ENCODE measurements around the gene CSF1R.

Gene CSF1R

DNA sequence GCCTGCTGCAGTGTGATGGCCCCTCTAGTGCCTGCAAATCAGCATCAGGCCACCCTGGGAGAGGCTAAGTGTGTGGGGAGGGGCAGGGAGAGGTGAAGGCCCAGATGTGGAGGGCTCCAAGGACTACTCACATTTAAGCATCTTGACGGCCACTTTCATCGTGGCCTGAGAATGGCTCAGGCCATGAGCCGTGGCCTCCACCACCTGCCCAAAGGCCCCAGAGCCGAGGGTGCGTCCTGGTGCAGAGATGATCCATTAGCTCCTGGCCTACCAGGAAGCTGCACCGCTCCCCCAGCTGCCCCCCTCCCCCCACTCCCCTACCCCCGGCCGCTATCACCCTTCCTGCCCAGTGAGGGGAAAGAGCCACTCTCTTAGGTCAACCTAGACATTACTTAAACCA, 38.2 kb upstream of the CSF1R start:
- no peak for TF ChIP-seq CTCF (IDR thresholded peaks at IDR 0.05; ENCODE audit: insufficient read depth, missing control alignments)
- FAIRE-seq: no peak
- DNase-seq (ENCODE audit: insufficient read length, low spot score): no peak

DNA sequence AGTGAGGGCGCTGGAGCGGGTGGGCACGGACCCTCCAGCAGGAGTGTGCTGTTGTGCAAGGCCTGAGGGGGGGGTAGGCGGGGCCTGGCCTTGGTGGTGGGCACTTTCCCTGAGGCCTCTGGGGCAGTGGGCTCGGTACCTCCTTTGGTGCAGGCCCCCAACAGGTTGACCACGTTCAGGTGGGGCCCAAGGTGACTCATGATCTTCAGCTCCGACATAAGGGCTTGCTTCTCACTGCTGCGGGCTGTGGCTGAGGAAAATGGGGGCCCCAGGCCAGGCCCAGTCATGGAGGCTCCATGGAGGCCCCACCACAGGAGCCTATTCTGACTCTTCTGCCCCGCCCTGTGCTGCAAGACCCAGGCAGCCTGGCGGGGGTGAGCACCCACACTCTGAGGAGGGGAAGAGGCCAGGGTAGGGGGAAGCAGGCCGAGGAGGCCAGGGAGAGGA, 37.8 kb upstream of the CSF1R start:
- DNase-seq (ENCODE audit: insufficient read length, low spot score) (no peak), FAIRE-seq (no peak)
- no peak for TF ChIP-seq CTCF (IDR thresholded peaks at IDR 0.05; ENCODE audit: insufficient read depth, missing control alignments)

- TF ChIP-seq CTCF (IDR thresholded peaks at IDR 0.05; ENCODE audit: insufficient read depth, missing control alignments): no peak
- FAIRE-seq: no peak
- DNase-seq (ENCODE audit: insufficient read length, low spot score): no peak
Observed at GRCh38 chr5:150123542-150123941, 37.2 kb upstream of the CSF1R start.

DNA sequence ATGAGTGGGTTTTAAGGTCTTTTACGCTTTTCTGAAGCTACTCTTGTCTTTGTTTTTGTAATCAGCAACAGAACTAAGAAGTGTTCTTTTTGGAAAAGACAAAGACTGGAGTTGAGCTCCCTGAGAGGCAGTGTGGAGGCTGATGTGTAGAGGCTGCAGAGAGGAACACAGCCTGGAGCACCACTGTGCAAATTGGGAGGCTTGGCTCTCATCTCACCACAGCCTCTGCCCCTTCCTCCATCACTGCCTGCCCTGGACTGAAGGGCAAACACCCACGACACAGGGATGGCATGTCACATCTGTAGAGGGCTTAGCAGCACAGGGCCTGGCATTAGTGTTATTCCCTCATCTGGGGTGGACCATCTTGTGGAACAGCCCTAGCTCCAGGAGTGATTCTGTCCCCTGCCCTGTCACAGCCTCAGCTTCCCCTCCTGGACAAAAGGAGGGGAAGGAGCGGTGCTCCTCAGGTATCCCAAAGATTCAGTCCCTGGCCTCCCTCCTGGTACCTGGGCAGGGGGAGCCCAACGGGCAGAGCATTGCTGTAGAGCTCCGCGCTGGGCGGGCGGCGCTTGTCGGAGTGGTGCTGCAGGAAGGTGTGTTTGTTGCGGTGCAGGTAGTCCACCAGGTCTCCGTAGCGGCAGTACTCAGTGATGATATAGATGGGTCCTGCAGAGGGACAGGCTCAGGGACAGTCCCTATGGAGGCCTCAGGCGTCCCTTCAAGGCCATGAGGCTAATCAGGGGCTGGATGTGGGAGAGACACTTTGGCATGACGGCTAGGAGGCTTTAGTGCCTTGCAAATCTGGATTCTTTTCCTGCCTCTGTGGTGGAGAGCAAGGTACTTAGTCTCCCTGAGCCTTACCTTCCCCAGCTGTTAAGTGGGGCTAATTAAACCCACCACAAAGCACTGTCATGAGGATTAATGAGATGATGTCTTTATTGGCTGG, 36.5 kb upstream of the CSF1R start:
- no peak for TF ChIP-seq CTCF (IDR thresholded peaks at IDR 0.05; ENCODE audit: insufficient read depth, missing control alignments)
- DNase-seq (ENCODE audit: insufficient read length, low spot score): no peak
- FAIRE-seq: no peak

DNA sequence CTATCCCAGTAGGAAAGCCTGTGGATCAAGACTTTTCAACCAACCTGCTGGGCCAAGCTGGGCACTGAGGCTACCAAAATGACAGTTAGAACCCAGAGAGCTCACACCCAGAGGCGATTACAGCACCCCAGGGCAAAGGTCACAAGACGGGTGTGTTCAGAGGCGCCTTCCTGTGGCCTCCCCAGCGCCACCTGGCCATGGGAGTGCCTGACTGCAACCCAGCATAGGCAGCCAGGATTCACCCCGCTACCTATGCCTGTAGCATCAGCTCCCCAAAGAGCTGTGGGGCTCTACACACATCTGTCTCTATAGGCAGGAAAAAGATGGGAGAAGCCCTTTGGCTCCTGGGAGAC, 35.8 kb upstream of the CSF1R start:
- no peak for TF ChIP-seq CTCF (IDR thresholded peaks at IDR 0.05; ENCODE audit: insufficient read depth, missing control alignments)
- DNase-seq (ENCODE audit: insufficient read length, low spot score): no peak
- no peak for FAIRE-seq

GRCh38 chr5:150121448-150122157, 35.2 kb upstream of the CSF1R start:
- DNase-seq (ENCODE audit: insufficient read length, low spot score): no peak
- no peak for TF ChIP-seq CTCF (IDR thresholded peaks at IDR 0.05; ENCODE audit: insufficient read depth, missing control alignments)
- FAIRE-seq: no peak

Measured in D721Med (cell line).